ENCODE results near the gene CCL8.
A peak's percentile ranks its signal among the peaks of the same experiment; 100 is the strongest.

Gene CCL8

DNA sequence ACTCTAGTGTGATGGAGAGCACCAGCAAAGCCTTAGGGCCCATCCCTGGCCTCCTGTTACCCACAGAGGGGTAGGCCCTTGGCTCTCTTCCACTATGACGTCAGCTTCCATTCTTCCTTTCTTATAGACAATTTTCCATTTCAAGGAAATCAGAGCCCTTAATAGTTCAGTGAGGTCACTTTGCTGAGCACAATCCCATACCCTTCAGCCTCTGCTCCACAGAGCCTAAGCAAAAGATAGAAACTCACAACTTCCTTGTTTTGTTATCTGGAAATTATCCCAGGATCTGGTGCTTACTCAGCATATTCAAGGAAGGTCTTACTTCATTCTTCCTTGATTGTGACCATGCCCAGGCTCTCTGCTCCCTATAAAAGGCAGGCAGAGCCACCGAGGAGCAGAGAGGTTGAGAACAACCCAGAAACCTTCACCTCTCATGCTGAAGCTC lies at the start of gene CCL8:
Gene CCL8, plus strand, starts transcription at position 397 of the 445 bp plus-strand sequence. CDS start 67 bp downstream, outside the sequence.
- no peak for DNase-seq

GRCh38 chr17:34269969-34270368 lies 49.3 kb upstream of the CCL8 start, which contains the start of gene CCL7:
CCL7 (plus strand) TSS chr17:34270221; CDS start chr17:34270291, 70 bp downstream.
- DNase-seq, result no peak

- no peak for DNase-seq
Observed at GRCh38 chr17:34275881-34276280, 43.4 kb upstream of the CCL8 start.

- no peak for DNase-seq
Observed at GRCh38 chr17:34276826-34277225, 42.4 kb upstream of the CCL8 start.

GRCh38 chr17:34283571-34283970 lies 35.7 kb upstream of the CCL8 start:
- DNase-seq, result no peak

- DNase-seq, result no peak
Observed at GRCh38 chr17:34285286-34285792, 33.9 kb upstream of the CCL8 start, which contains the start of gene CCL11. CCL11 (plus strand) TSS chr17:34285742; CDS start chr17:34285809, 67 bp downstream.

DNA sequence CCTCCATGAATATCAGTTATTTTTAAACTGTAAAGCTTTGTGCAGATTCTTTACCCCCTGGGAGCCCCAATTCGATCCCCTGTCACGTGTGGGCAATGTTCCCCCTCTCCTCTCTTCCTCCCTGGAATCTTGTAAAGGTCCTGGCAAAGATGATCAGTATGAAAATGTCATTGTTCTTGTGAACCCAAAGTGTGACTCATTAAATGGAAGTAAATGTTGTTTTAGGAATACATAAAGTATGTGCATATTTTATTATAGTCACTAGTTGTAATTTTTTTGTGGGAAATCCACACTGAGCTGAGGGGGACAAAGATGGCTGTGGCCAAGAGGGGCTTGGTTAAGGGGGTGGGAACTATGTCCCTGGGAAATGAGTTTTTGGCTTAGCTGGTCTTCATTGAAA lies 31.4 kb upstream of the CCL8 start:
- DNase-seq, result no peak

DNA sequence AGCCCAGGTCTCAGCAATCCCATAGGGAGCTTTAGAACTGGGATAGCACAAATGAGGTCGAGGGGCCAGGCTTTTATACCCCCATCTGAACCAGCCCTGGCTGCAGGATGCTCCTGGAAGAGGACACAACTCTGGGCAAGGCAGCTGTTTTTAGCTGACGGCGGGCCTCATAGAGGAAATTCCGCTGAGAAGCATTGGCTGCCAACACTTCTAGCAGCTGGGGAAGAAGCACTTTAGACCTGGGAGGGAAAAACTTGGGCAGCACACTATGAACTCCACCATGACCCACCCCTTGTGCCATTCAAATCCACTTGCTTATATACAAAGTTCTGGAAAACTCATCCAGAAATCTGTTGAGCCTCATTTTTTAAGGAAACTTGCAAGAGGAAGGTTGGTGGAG lies 28.6 kb upstream of the CCL8 start:
- no peak for DNase-seq

- DNase-seq, result no peak
Observed at GRCh38 chr17:34291721-34292348, 27.4 kb upstream of the CCL8 start.

DNA sequence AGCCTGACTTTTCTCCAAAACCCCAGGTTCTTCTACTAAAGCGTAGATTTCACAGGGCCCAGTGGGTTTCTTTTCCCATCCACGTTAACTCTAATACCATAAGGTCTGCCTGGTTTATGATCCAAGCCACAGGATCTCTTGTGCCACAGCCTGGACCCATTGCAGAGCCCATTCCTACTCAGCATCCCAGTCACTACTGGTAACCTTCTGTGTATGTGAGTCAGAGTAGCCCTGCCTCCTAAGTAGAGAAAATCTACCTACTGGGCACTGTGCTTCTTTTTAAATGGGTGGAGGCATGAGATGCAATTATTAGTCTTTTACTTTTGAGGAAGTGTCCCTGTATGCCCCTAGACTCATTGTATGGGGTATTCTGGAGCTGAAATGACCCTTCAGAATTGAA lies 20.2 kb upstream of the CCL8 start:
- no peak for DNase-seq

DNA sequence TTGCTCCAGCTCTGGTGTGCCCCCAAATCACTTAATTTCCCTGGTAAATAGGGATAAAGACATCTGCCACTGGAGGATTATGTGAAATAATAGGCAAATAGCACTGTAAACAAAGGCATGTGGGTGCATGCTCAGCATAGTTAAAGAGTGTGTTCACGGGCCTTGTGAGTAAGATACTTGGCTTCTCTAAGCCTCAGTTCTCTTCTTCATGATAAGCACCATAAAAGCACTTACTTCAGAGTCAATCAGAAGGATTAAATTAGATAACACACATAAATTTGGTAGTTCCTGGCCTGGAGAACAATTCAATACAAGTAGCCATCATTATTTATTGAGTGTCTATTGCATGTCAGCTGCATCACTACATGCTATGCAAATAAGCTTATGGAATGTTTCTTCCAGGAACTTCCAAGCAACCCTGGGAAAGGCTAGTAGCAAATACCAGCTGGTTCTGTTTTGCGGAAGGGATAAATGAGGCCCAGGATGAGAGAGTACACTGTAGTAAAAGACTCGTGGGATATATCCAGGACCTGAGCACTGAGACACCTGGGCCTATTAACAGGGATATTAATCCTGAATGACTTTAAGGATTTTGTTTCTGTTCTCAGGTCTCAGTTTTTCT lies 19.2 kb upstream of the CCL8 start:
- peak; percentile 6 for DNase-seq

GRCh38 chr17:34300652-34301370 lies 18.4 kb upstream of the CCL8 start:
- no peak for DNase-seq

- DNase-seq, result no peak
Observed at GRCh38 chr17:34301986-34302385, 17.2 kb upstream of the CCL8 start.

GRCh38 chr17:34302636-34303035 lies 16.6 kb upstream of the CCL8 start:
- no peak for DNase-seq

- no peak for DNase-seq
Observed at GRCh38 chr17:34303606-34304005, 15.6 kb upstream of the CCL8 start.

DNA sequence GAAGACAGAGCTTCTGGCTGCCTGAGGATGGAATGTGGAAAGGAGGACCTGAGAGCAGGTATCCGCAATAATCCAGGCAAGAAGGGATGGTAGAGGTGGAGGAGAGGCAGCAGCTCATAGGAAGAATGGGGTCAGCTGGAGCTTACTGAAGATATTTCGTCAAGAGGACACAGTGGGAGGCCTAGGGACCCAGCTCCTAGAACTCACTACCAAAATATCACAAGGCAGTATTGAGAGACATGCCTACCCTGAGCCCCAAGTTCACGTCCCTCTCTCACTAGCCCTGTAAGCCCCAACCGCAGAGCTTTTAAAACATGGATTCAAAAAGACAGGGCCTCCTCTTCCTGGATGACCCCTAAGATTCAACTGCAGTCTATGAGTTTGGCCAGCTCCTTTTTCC lies 14.2 kb upstream of the CCL8 start:
- no peak for DNase-seq

- no peak for DNase-seq
Observed at GRCh38 chr17:34305606-34306005, 13.6 kb upstream of the CCL8 start.

GRCh38 chr17:34306466-34306865 lies 12.8 kb upstream of the CCL8 start:
- no peak for DNase-seq

- no peak for DNase-seq
Observed at GRCh38 chr17:34307110-34307509, 12.1 kb upstream of the CCL8 start.

DNA sequence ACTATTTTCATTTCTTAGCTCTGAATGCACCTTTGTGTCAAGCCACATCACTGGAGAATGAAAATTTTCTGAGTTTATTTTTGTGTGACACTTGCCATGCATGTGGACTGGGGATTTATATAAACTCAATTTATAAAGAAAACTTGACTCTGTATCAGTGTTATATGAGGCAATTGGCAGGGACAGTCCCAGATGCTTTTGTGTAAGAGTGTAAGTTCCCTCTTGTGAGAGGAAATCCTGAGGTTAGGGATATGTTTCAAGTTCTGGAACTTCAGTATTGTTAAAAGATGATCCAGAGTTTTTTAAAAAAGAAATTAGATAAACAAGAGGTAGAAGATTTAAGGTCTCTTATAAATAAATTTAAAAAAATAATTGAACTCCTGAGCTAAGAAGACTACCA lies 10.9 kb upstream of the CCL8 start:
- no peak for DNase-seq

DNA sequence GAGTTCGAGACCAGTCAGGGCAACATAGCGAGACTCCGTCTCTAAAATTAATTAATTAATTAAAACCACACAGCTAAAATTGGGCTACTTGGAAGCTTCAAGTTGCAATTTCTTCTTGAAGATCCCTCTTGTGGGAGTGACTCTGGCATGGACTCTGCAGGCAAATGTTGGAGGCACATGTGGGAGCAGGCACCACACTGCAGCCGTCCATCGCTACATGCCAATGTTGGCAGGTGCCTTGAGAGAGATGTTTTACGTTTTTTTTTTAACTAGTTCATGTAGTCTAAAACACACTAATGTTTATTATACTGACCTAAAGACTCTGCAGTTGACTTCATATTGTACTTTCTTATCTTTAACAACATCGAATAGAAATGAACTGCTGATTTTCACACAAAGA lies 7.9 kb upstream of the CCL8 start:
- no peak for DNase-seq

DNA sequence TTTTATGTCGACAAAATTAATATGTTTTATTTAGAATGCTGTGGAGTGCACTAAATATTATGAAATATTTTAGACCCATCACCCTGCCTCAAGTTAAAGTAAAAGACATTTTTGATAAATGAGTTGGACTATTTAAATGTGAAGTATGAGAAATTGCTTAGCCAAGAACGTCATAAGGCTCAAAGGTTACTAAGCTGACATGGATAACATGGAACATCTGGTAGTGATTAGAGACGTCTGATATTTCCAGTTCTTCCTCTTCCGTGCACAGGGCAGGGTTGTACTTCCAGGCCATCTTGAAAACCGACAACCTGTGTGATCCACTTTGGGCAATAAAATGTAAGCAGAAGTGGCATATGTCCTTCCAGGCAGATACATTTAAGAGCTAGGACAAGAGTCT lies 7.2 kb upstream of the CCL8 start:
- no peak for DNase-seq

DNA sequence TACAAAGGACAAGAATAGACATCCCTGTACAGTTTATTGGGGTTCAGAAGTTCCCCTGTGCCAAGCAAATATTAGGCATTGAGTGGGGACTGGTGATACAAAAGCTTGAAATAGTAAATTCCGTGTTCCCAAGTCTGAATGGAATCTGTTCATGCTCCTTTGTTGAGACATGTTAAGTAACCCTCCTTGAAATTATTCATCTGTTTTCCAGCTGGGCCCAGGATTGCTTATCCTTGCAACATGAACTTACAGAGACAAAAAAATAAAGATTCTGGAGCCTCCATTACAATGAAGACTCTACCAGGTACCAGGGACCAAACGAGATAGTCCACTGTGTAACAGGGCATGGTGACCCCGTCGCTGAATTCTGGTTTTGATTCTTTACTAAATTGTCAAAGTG lies 6.1 kb upstream of the CCL8 start:
- DNase-seq, result no peak

- DNase-seq, result no peak
Observed at GRCh38 chr17:34314279-34314678, 5.0 kb upstream of the CCL8 start.

Measured in NCI-H1105 (cell line).